Upper lobe of left lung (tissue), 4 donors: Measurements from ENCODE around the gene GDF10.

ENCODE experiments used
- CTCF ChIP-seq, 6 experiments: fragments of 450-650 bp in 4 of 6; fragments of 200-600 bp in 2 of 6; sonication (generic) in 2 of 6; IDR thresholded peaks; one replicate each; pipeline ENCODE4 v1.5.1; 2016 to 2019; ENCODE audit warnings: antibody characterized with exemption in 6 of 6
- POLR2AphosphoS5 ChIP-seq, 2 donors: sonication (generic); formaldehyde crosslinking; IDR thresholded peaks; one replicate each; pipeline ENCODE4 v1.5.1; 2017; ENCODE audit warnings: antibody characterized with exemption in 2 of 2

- TF ChIP-seq CTCF (IDR thresholded peaks at IDR 0.05) (no peak), POLR2AphosphoS5 (IDR thresholded peaks at IDR 0.05) (no peak)
Measured at GRCh38 chr10:47325303-47326291, 25.6 kb downstream of the GDF10 start.
